ENCODE results near the gene GRAMD1B.

Gene GRAMD1B

GRCh38 chr11:123611698-123612097, 181.6 kb downstream of the GRAMD1B start:
- H3K4me2 ChIP-seq (ENCODE audit: low read depth, low read length, poor library complexity, severe bottlenecking): no peak overlapping the region
- no peaks in the 10 kb centered on the region for H3F3A ChIP-seq (ENCODE audit: low read depth)
- H3K79me2 ChIP-seq (ENCODE audit: insufficient read depth, low read length): no peaks in the 10 kb centered on the region
- H4K20me1 ChIP-seq (ENCODE audit: insufficient read depth, low read length, poor library complexity, severe bottlenecking): no peaks in the 10 kb centered on the region
- TF ChIP-seq CTCF (conservative IDR thresholded peaks at IDR 0.05; ENCODE audit: low read length): no peak
- TF ChIP-seq EZH2phosphoT487 (IDR thresholded peaks at IDR 0.05; ENCODE audit: borderline replicate concordance): no peak
- no peak overlapping the region for H3K4me3 ChIP-seq (ENCODE audit: low read length, poor library complexity, severe bottlenecking)
- no peak overlapping the region for H2AFZ ChIP-seq (ENCODE audit: low read length)
- H3K9ac ChIP-seq (ENCODE audit: low read depth, low read length, poor library complexity, severe bottlenecking): no peak overlapping the region
- H3K9me3 ChIP-seq (ENCODE audit: insufficient read depth, low read depth, low read length): no peaks in the 10 kb centered on the region
- H3K9me2 ChIP-seq (replicated peaks; ENCODE audit: low read depth, low read length): no peaks in the 10 kb centered on the region
- no peaks in the 10 kb centered on the region for H3K4me1 ChIP-seq (ENCODE audit: insufficient read depth, low read length, poor library complexity, severe bottlenecking)
- H3K36me3 ChIP-seq (ENCODE audit: insufficient read depth, low read length): peaks cover 78% of the 10 kb centered on the region; the same call in 1 of the 2 replicates
- H3K27me3 ChIP-seq (ENCODE audit: insufficient read depth, low read length, poor library complexity, severe bottlenecking): no peaks in the 10 kb centered on the region

- Histone ChIP-seq H3K4me2 (ENCODE audit: low read depth, low read length, poor library complexity, severe bottlenecking) (no peak overlapping the region), H4K20me1 (ENCODE audit: insufficient read depth, low read length, poor library complexity, severe bottlenecking) (no peaks in the 10 kb centered on the region), H2AFZ (ENCODE audit: low read length) (no peak overlapping the region), H3F3A (ENCODE audit: low read depth) (no peaks in the 10 kb centered on the region), H3K9me3 (ENCODE audit: insufficient read depth, low read depth, low read length) (no peaks in the 10 kb centered on the region), H3K9ac (ENCODE audit: low read depth, low read length, poor library complexity, severe bottlenecking) (no peak overlapping the region), H3K9me2 (replicated peaks; ENCODE audit: low read depth, low read length) (no peaks in the 10 kb centered on the region), H3K79me2 (ENCODE audit: insufficient read depth, low read length) (no peaks in the 10 kb centered on the region), H3K4me3 (ENCODE audit: low read length, poor library complexity, severe bottlenecking) (no peak overlapping the region), H3K4me1 (ENCODE audit: insufficient read depth, low read length, poor library complexity, severe bottlenecking) (no peaks in the 10 kb centered on the region), H3K27me3 (ENCODE audit: insufficient read depth, low read length, poor library complexity, severe bottlenecking) (no peaks in the 10 kb centered on the region), H3K36me3 (ENCODE audit: insufficient read depth, low read length) (peaks cover 70% of the 10 kb centered on the region; the same call in 1 of the 2 replicates)
- TF ChIP-seq CTCF (conservative IDR thresholded peaks at IDR 0.05; ENCODE audit: low read length): no peak
- TF ChIP-seq EZH2phosphoT487 (IDR thresholded peaks at IDR 0.05; ENCODE audit: borderline replicate concordance): no peak
These were observed 186.6 kb downstream of the GRAMD1B start for GRCh38 chr11:123616505-123617198.

- Histone ChIP-seq H3K9ac (ENCODE audit: low read depth, low read length, poor library complexity, severe bottlenecking) (no peak overlapping the region), H3K27me3 (ENCODE audit: insufficient read depth, low read length, poor library complexity, severe bottlenecking) (no peaks in the 10 kb centered on the region), H3K9me2 (replicated peaks; ENCODE audit: low read depth, low read length) (no peaks in the 10 kb centered on the region), H4K20me1 (ENCODE audit: insufficient read depth, low read length, poor library complexity, severe bottlenecking) (no peaks in the 10 kb centered on the region), H3F3A (ENCODE audit: low read depth) (no peaks in the 10 kb centered on the region), H3K79me2 (ENCODE audit: insufficient read depth, low read length) (no peaks in the 10 kb centered on the region), H3K4me1 (ENCODE audit: insufficient read depth, low read length, poor library complexity, severe bottlenecking) (no peaks in the 10 kb centered on the region), H3K9me3 (ENCODE audit: insufficient read depth, low read depth, low read length) (no peaks in the 10 kb centered on the region), H2AFZ (ENCODE audit: low read length) (no peak overlapping the region), H3K4me3 (ENCODE audit: low read length, poor library complexity, severe bottlenecking) (no peak overlapping the region), H3K36me3 (ENCODE audit: insufficient read depth, low read length) (peaks cover 42% of the 10 kb centered on the region; the same call in 1 of the 2 replicates), H3K4me2 (ENCODE audit: low read depth, low read length, poor library complexity, severe bottlenecking) (no peak overlapping the region)
- TF ChIP-seq CTCF (conservative IDR thresholded peaks at IDR 0.05; ENCODE audit: low read length) (no peak), EZH2phosphoT487 (IDR thresholded peaks at IDR 0.05; ENCODE audit: borderline replicate concordance) (no peak)
These were observed 192.5 kb downstream of the GRAMD1B start for GRCh38 chr11:123622576-123622975.

All from Loucy (cell line).